RWPE2 (cell line): ENCODE results near the gene ME3.
"Not testable (repeated sequence)": the region's sequence is repeated elsewhere in the genome, so short reads cannot be mapped to it uniquely, and the experiment has no call there.

Experiments used
- ATAC-seq: fragments of 200-7000 bp; cut with Tn5 transposase; 3 replicates; pipeline ENCODE4 v1.9.1; 2021; ENCODE audit warnings: low read depth
- DNase-seq: peaks from one replicate; pipeline ENCODE4 v3.0.0-alpha.2; 2020; ENCODE audit warnings: low spot score
- H3K27ac ChIP-seq: fragments of 450-650 bp; 2 replicates; pipeline ENCODE4 v1.5.1; 2017; ENCODE audit warnings: mild to moderate bottlenecking; ENCODE audit not compliant: poor library complexity, severe bottlenecking
- H3K27me3 ChIP-seq: fragments of 250-450 bp; sonication (Bioruptor Pico); 2 replicates; pipeline ENCODE4 v1.5.1; 2021; ENCODE audit warnings: mild to moderate bottlenecking, moderate library complexity; ENCODE audit not compliant: insufficient read depth, poor library complexity, severe bottlenecking
- H3K36me3 ChIP-seq: fragments of 250-450 bp; sonication (Bioruptor Pico); 2 replicates; pipeline ENCODE4 v1.5.1; 2020; ENCODE audit warnings: low read depth, mild to moderate bottlenecking, moderate library complexity
- H3K4me1 ChIP-seq: fragments of 250-450 bp; sonication (Bioruptor Pico); 2 replicates; pipeline ENCODE4 v1.5.1; 2021; ENCODE audit warnings: mild to moderate bottlenecking, moderate library complexity; ENCODE audit not compliant: insufficient read depth, poor library complexity, severe bottlenecking
- H3K4me3 ChIP-seq: fragments of 250-450 bp; sonication (Bioruptor Pico); 2 replicates; pipeline ENCODE4 v1.5.1; 2021; ENCODE audit warnings: mild to moderate bottlenecking, moderate library complexity; ENCODE audit not compliant: severe bottlenecking
- H3K9me3 ChIP-seq: fragments of 250-450 bp; sonication (Bioruptor Pico); 2 replicates; pipeline ENCODE4 v1.5.1; 2021; ENCODE audit warnings: mild to moderate bottlenecking, moderate library complexity; ENCODE audit not compliant: severe bottlenecking
- CTCF ChIP-seq: fragments of 450-650 bp; IDR thresholded peaks from one replicate; pipeline ENCODE4 v1.5.1; 2017; ENCODE audit warnings: mild to moderate bottlenecking, moderate library complexity; ENCODE audit not compliant: poor library complexity, severe bottlenecking

ME3 gene

GRCh38 chr11:86537541-86538222, 134.7 kb downstream of the ME3 start:
- no peak for DNase-seq
- Histone ChIP-seq H3K36me3 (no peaks in the 10 kb centered on the region), H3K27me3 (no peaks in the 10 kb centered on the region), H3K9me3 (no peaks in the 10 kb centered on the region), H3K27ac (no peak overlapping the region), H3K4me1 (no peaks in the 10 kb centered on the region), H3K4me3 (no peak overlapping the region)
- peak; percentile 11 for TF ChIP-seq CTCF
- ATAC-seq, result no peak

DNA sequence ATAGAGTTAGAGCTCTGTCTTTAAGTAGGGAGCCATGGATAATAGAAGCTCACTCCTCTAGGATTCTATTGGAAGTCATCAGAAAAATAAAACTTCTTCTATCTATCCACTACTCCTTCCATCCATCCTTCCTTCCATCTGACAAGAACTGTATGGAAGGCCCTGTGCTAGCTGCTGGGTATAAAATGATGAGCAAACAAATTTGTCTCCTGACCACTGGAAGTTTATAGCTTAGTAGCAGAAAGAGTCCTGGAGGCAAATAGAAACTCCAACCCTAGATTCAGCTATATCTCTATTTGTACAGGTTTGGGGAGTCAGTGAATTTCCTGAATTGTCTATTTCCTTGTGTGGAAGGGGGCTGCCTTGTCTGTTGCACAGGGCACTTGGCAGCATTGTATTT, 136.6 kb downstream of the ME3 start:
- no peak for TF ChIP-seq CTCF
- ATAC-seq, result no peak
- Histone ChIP-seq H3K4me3 (no peak overlapping the region), H3K36me3 (no peaks in the 10 kb centered on the region), H3K27me3 (no peaks in the 10 kb centered on the region), H3K4me1 (peaks cover 5% of the 10 kb centered on the region), H3K27ac (no peak overlapping the region), H3K9me3 (no peaks in the 10 kb centered on the region)
- DNase-seq, result no peak

- TF ChIP-seq CTCF, result no peak
- no peak for DNase-seq
- Histone ChIP-seq H3K9me3 (peaks cover 2% of the 10 kb centered on the region), H3K27ac (peak overlapping the region; percentile 99), H3K27me3 (no peaks in the 10 kb centered on the region), H3K4me1 (peaks cover 21% of the 10 kb centered on the region), H3K36me3 (no peaks in the 10 kb centered on the region), H3K4me3 (no peak overlapping the region)
- ATAC-seq, result peak; percentile 66
Measured at GRCh38 chr11:86524620-86525352, 147.6 kb downstream of the ME3 start.

DNA sequence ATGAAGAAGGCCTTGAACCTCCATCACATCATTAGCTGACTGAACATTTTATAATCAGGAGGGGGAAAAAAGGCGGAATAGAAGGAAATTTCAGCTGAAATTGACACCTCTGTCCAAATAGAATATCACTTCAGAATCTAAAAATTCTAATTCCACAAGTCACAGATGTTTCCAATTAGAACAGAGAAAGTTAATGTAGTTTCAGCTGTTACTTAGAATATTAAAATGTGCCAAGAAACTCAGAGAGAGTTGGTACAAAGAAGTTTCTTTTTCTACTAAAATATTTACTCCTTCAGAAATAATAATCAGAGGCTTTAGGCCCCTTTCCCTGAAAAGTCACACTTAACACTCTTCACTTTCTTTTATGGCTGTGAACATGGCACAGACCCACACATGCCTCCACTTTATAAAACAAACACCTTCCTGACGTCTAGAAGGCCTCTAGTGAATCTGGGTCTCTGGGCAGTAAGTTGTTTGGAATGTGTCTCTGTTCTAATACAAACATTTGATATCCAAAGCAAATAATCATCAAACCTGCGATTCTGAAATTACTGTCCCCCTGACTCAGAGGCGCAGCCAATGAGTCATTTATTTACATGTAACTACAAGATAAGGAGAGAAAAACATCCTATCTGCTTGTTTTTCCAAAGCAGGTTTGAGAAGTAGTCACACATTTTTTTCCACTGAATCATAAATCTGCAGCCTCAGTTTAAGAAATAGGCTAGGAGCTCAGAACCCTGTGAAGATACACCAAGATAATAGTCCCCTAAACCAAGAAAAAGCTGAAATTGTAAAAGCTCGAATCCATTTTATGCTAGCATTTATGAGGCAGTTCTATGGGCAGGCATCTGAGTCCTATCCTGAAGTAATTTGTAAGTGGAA, 148.4 kb downstream of the ME3 start:
- peak; percentile 97 for ATAC-seq

DNA sequence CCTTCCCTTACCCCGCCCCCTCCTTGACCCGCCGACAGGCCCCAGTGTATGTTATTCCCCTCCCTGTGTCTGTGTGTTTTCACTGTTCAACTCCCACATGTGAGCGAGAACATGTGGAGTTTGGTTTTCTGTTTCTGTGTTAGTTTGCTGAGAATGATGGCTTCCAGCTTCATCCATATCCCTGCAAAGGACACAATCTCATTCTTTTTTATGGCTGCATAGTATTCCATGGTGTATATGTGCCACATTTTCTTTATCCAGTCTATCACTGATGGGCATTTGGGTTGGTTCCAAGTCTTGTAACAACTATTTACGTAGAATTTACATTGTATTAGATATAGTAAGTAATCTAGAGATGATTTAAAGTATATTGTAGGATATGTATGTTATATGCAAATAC, 149.9 kb downstream of the ME3 start:
- H3K27me3 ChIP-seq, ATAC-seq, H3K36me3 ChIP-seq, H3K9me3 ChIP-seq, DNase-seq, H3K4me3 ChIP-seq: not testable (repeated sequence)
- Histone ChIP-seq H3K27ac (peak overlapping the region; percentile 99), H3K4me1 (peaks cover 21% of the 10 kb centered on the region)

More for the DNA sequence above, 148.4 kb downstream of the ME3 start:
- H3K27ac ChIP-seq, result peak overlapping the region; percentile 99
- H3K4me3 ChIP-seq, result no peak overlapping the region
- peak; percentile 70 for DNase-seq
- peaks cover 21% of the 10 kb centered on the region for H3K4me1 ChIP-seq
- H3K36me3 ChIP-seq, result no peaks in the 10 kb centered on the region
- H3K27me3 ChIP-seq, result no peaks in the 10 kb centered on the region
- no peak for TF ChIP-seq CTCF
- H3K9me3 ChIP-seq, result peaks cover 2% of the 10 kb centered on the region
